ENCODE measurements around the gene SPCS1.

GRCh38 chr3:52712291-52713212 lies 6.6 kb downstream of the SPCS1 start:
- TF ChIP-seq, protein P1, sequence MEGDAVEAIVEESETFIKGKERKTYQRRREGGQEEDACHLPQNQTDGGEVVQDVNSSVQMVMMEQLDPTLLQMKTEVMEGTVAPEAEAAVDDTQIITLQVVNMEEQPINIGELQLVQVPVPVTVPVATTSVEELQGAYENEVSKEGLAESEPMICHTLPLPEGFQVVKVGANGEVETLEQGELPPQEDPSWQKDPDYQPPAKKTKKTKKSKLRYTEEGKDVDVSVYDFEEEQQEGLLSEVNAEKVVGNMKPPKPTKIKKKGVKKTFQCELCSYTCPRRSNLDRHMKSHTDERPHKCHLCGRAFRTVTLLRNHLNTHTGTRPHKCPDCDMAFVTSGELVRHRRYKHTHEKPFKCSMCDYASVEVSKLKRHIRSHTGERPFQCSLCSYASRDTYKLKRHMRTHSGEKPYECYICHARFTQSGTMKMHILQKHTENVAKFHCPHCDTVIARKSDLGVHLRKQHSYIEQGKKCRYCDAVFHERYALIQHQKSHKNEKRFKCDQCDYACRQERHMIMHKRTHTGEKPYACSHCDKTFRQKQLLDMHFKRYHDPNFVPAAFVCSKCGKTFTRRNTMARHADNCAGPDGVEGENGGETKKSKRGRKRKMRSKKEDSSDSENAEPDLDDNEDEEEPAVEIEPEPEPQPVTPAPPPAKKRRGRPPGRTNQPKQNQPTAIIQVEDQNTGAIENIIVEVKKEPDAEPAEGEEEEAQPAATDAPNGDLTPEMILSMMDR (IDR thresholded peaks at IDR 0.05) = no peak
- no peak for TF ChIP-seq POLR2A (IDR thresholded peaks at IDR 0.05)
